Adrenal gland (tissue), 5 donors: ENCODE measurements around the gene TRIOBP.

Experiments
- CTCF ChIP-seq, 6 experiments: fragments of 450-650 bp in 4 of 6; fragments of 200-600 bp in 2 of 6; sonication (generic) in 1 of 6; IDR thresholded peaks; 1 replicate in 5 of 6; 2 replicates in 1 of 6; pipeline versions ENCODE4 v1.5.1 to v1.8.0; 2016 to 2021; ENCODE audit warnings: antibody characterized with exemption in 6 of 6, mild to moderate bottlenecking in 2 of 6, moderate library complexity in 1 of 6
- POLR2A ChIP-seq, 2 donors: fragments of 450-650 bp; IDR thresholded peaks; one replicate each; pipeline ENCODE4 v1.6.1; 2017; ENCODE audit warnings: antibody characterized with exemption in 2 of 2, mild to moderate bottlenecking in 2 of 2, moderate library complexity in 1 of 2
- donor health status: DM: no; HTN: no; CAD: no.

GRCh38 chr22:37749226-37749625 is 52.4 kb downstream of the TRIOBP start:
- no peak for TF ChIP-seq CTCF (IDR thresholded peaks at IDR 0.05)
- no peak for TF ChIP-seq POLR2A (IDR thresholded peaks at IDR 0.05)
